Measurements from ENCODE around the gene KNSTRN. TPM values are rescaled to one million over a fixed set of nuclear protein-coding genes. Genes with fewer than 3 reads are reported as not detected.
A peak's percentile ranks its signal among the peaks of the same experiment; 100 is the strongest.

Gene KNSTRN
- total and polyA plus RNA-seq, 4 donors, result 3.4 to 28.1 (median 8.9) TPM

GRCh38 chr15:40440743-40441564 lies 58.4 kb downstream of the KNSTRN start, which contains the start of gene BAHD1:
TSS of gene BAHD1 (plus strand) at chr15:40440953. CDS start at chr15:40458465, 17,512 bp downstream.
- Histone ChIP-seq H3K9ac (ENCODE audit: low read depth in 1 of 2, low read length in 2 of 2) (peak within 1 kb of the TSS; percentile 26 to 48), H3K4me3 (ENCODE audit: low read depth in 1 of 3, low read length in 3 of 3) (peak within 1 kb of the TSS; percentile 58 to 91 (median 72)), H3K9me3 (ENCODE audit: control insufficient read depth in 4 of 4, low read length in 3 of 4) (no peaks in the 10 kb centered on the region), H3K27me3 (ENCODE audit: control insufficient read depth in 4 of 4, insufficient read depth in 4 of 4, low read length in 3 of 4) (peaks cover 0 to 6% (median 0%) of the 10 kb centered on the region in 4 donors), H3K27ac (ENCODE audit: low read depth in 1 of 2, low read length in 2 of 2) (peak within 1 kb of the TSS; percentile 25 to 46), H3K4me1 (ENCODE audit: control insufficient read depth in 4 of 4, insufficient read depth in 4 of 4, low read length in 3 of 4) (peaks cover 9 to 30% (median 23%) of the 10 kb centered on the region in 4 donors), H3K36me3 (ENCODE audit: control insufficient read depth in 4 of 4, insufficient read depth in 3 of 4, low read depth in 1 of 4, low read length in 3 of 4) (no peaks in the 10 kb centered on the region)
- TF ChIP-seq SP1 (IDR thresholded peaks at IDR 0.05), result peak; percentile 73
- no peak for TF ChIP-seq YY1 (IDR thresholded peaks at IDR 0.05)
- no peak for TF ChIP-seq TAF1 (conservative IDR thresholded peaks at IDR 0.05)
- TF ChIP-seq FOXA2 (IDR thresholded peaks at IDR 0.05), result no peak
- TF ChIP-seq NR2F2 (IDR thresholded peaks at IDR 0.05), result no peak
- TF ChIP-seq CTCF (IDR thresholded peaks at IDR 0.05; ENCODE audit: low read depth, low read length, missing input control), result no peak
- peak in 1 of 2 donors; percentile 52 for TF ChIP-seq GABPA (IDR thresholded peaks at IDR 0.05 in 1 of 2, conservative IDR thresholded peaks at IDR 0.05 in 1 of 2)
- TF ChIP-seq ATF3 (IDR thresholded peaks at IDR 0.05), result no peak
- TF ChIP-seq RXRA (IDR thresholded peaks at IDR 0.05), result no peak
- no peak for TF ChIP-seq EGR1 (IDR thresholded peaks at IDR 0.05; ENCODE audit: low read depth in 2 of 2)
- no peak for TF ChIP-seq MAX (IDR thresholded peaks at IDR 0.05)
- peak; percentile 95 for DNase-seq (ENCODE audit: low spot score)
- under 1% methylated on average over 119 of the region's 119 CpGs for WGBS

GRCh38 chr15:40441565-40442531 lies 59.3 kb downstream of the KNSTRN start:
- 2% methylated on average over 119 of the region's 119 CpGs for WGBS
- Histone ChIP-seq H3K4me3 (ENCODE audit: low read depth in 1 of 3, low read length in 3 of 3) (peak overlapping the region; percentile 58 to 91 (median 72)), H3K9ac (ENCODE audit: low read depth in 1 of 2, low read length in 2 of 2) (peak overlapping the region; percentile 7 to 26), H3K27me3 (ENCODE audit: control insufficient read depth in 4 of 4, insufficient read depth in 4 of 4, low read length in 3 of 4) (peaks cover 0 to 5% (median 0%) of the 10 kb centered on the region in 4 donors), H3K36me3 (ENCODE audit: control insufficient read depth in 4 of 4, insufficient read depth in 3 of 4, low read depth in 1 of 4, low read length in 3 of 4) (no peaks in the 10 kb centered on the region), H3K4me1 (ENCODE audit: control insufficient read depth in 4 of 4, insufficient read depth in 4 of 4, low read length in 3 of 4) (peaks cover 2 to 21% (median 15%) of the 10 kb centered on the region in 4 donors), H3K27ac (ENCODE audit: low read depth in 1 of 2, low read length in 2 of 2) (peak overlapping the region in 1 of 2 donors; percentile 45), H3K9me3 (ENCODE audit: control insufficient read depth in 4 of 4, low read length in 3 of 4) (no peaks in the 10 kb centered on the region)
- no peak for DNase-seq (ENCODE audit: low spot score)
- TF ChIP-seq TAF1 (conservative IDR thresholded peaks at IDR 0.05) (no peak), HNF4A (conservative IDR thresholded peaks at IDR 0.05) (no peak), RXRA (IDR thresholded peaks at IDR 0.05) (no peak), GABPA (IDR thresholded peaks at IDR 0.05 in 1 of 2, conservative IDR thresholded peaks at IDR 0.05 in 1 of 2) (no peak), RAD21 (IDR thresholded peaks at IDR 0.05) (no peak), FOXA2 (IDR thresholded peaks at IDR 0.05) (no peak), ATF3 (IDR thresholded peaks at IDR 0.05) (no peak), CTCF (IDR thresholded peaks at IDR 0.05; ENCODE audit: low read depth, low read length, missing input control) (no peak)

Data from liver (tissue), 9 donors.